Measurements from ENCODE around the gene ZDHHC4. TPM values are rescaled to one million over a fixed set of nuclear protein-coding genes. Genes with fewer than 3 reads are reported as not detected.

Gene ZDHHC4
- total RNA-seq, 1 experiment from 2014 or later: 62.0 TPM

DNA sequence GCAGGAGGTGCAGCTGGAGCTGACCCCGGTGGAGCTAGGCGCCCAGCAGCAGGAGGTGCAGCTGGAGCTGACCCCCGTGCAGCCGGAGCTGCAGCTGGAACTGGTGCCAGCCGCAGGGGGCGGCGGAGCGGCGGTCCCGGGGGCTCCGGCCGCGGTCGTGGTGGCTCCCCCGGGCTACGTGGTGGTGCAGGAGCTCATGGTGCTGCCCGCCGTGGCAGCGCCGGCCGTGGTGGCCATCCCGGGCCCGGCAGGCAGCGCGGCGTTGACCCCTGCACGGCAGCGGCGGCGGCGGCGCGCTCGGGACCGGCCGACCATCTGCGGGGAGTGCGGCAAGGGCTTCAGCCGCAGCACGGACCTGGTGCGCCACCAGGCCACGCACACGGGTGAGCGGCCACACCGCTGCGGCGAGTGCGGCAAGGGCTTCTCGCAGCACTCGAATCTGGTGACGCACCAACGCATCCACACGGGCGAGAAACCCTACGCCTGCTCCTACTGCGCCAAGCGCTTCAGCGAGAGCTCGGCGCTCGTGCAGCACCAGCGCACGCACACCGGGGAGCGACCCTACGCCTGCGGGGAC, 45.0 kb downstream of the ZDHHC4 start:
- H3K79me2 ChIP-seq (ENCODE audit: insufficient read depth, low read length): no peaks in the 10 kb centered on the region
- WGBS (ENCODE audit: extremely low coverage, insufficient read length, low lambda C conversion rate): no CpG with 5 or more reads among the region's 67 CpGs
- no peak overlapping the region for H2BK20ac ChIP-seq (ENCODE audit: low read depth, low read length, poor library complexity, severe bottlenecking)
- H2BK120ac ChIP-seq (ENCODE audit: low read depth, low read length, poor library complexity, severe bottlenecking): no peak overlapping the region
- H4K91ac ChIP-seq (ENCODE audit: insufficient read length, low read depth, low read length): no peak overlapping the region
- H3K18ac ChIP-seq (ENCODE audit: insufficient read length, low read depth, low read length): no peak overlapping the region
- no peak overlapping the region for H3T11ph ChIP-seq (ENCODE audit: low read length)
- H3K4me1 Mint-ChIP-seq: no peaks in the 10 kb centered on the region
- no peak overlapping the region for H3K4ac ChIP-seq (ENCODE audit: low read depth, low read length)
- H3K56ac ChIP-seq (ENCODE audit: insufficient read length, low read depth, low read length): no peak overlapping the region
- H4K20me1 ChIP-seq (ENCODE audit: control insufficient read depth, insufficient read depth, insufficient read length): no peaks in the 10 kb centered on the region
- H3K4me1 ChIP-seq (ENCODE audit: insufficient read depth, low read length): no peaks in the 10 kb centered on the region
- H3K9me3 ChIP-seq (ENCODE audit: control insufficient read depth, low read depth, low read length): no peaks in the 10 kb centered on the region
- H4K5ac ChIP-seq (ENCODE audit: insufficient read length, low read depth, low read length): no peak overlapping the region
- no peaks in the 10 kb centered on the region for H3K27me3 Mint-ChIP-seq (ENCODE audit: low read depth)
- H3K27me3 ChIP-seq (ENCODE audit: insufficient read depth, low read length): no peaks in the 10 kb centered on the region
- no peak overlapping the region for H3K4me2 ChIP-seq (ENCODE audit: insufficient read depth, insufficient read length, low read length)
- H2BK5ac ChIP-seq (ENCODE audit: insufficient read length, low read length): no peak overlapping the region
- no peak overlapping the region for H2AFZ ChIP-seq (ENCODE audit: low read length)
- no peaks in the 10 kb centered on the region for H3K79me1 ChIP-seq (ENCODE audit: insufficient read depth, low read depth, low read length, poor library complexity, severe bottlenecking)
- no peak for DNase-seq
- H3K27ac Mint-ChIP-seq: no peak overlapping the region
- no peak overlapping the region for H3K9ac ChIP-seq (ENCODE audit: extremely low read depth, insufficient read length, low read length)
- H3K14ac ChIP-seq (ENCODE audit: insufficient read depth, low read length): no peak overlapping the region
- no peak overlapping the region for H2AK5ac ChIP-seq (ENCODE audit: insufficient read length, low read length)
- no peak overlapping the region for H2BK15ac ChIP-seq (ENCODE audit: low read depth, low read length)
- TF ChIP-seq, protein P1, sequence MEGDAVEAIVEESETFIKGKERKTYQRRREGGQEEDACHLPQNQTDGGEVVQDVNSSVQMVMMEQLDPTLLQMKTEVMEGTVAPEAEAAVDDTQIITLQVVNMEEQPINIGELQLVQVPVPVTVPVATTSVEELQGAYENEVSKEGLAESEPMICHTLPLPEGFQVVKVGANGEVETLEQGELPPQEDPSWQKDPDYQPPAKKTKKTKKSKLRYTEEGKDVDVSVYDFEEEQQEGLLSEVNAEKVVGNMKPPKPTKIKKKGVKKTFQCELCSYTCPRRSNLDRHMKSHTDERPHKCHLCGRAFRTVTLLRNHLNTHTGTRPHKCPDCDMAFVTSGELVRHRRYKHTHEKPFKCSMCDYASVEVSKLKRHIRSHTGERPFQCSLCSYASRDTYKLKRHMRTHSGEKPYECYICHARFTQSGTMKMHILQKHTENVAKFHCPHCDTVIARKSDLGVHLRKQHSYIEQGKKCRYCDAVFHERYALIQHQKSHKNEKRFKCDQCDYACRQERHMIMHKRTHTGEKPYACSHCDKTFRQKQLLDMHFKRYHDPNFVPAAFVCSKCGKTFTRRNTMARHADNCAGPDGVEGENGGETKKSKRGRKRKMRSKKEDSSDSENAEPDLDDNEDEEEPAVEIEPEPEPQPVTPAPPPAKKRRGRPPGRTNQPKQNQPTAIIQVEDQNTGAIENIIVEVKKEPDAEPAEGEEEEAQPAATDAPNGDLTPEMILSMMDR (conservative IDR thresholded peaks at IDR 0.05): no peak
- no peaks in the 10 kb centered on the region; a peak in 1 of 5 replicates for H3K9me3 Mint-ChIP-seq
- no peak overlapping the region for H3K23ac ChIP-seq (ENCODE audit: insufficient read length, low read depth, low read length)
- no peaks in the 10 kb centered on the region for H3K23me2 ChIP-seq (ENCODE audit: insufficient read length, low read depth, low read length, poor library complexity, severe bottlenecking)
- no peak overlapping the region for H4K8ac ChIP-seq (replicated peaks; ENCODE audit: insufficient read length, low read depth, low read length)
- H2BK12ac ChIP-seq (ENCODE audit: insufficient read length, low read depth, low read length): no peak overlapping the region
- no peak overlapping the region for H3K27ac ChIP-seq (ENCODE audit: insufficient read length, low read depth, low read length)
- H3K36me3 Mint-ChIP-seq (ENCODE audit: insufficient read depth in 1 of 3, low read depth in 3 of 3): peaks cover 16 to 40% (median 32%) of the 10 kb centered on the region in 3 experiments
- H3K4me3 Mint-ChIP-seq: no peak overlapping the region
